Measurements from ENCODE around the gene IL10RB.

IL10RB gene

GRCh38 chr21:33339918-33340317, 73.8 kb downstream of the IL10RB start:
- no peak for DNase-seq

- no peak for DNase-seq
Observed at GRCh38 chr21:33345751-33346238, 79.6 kb downstream of the IL10RB start.
